NOMO-1 treated with DMSO at 0.1 percent for 48 hours (cell line): ENCODE measurements around the gene NUDT5.
"Not testable (repeated sequence)": the region's sequence is repeated elsewhere in the genome, so short reads cannot be mapped to it uniquely, and the experiment has no call there.

Experiments
- DNase-seq: peaks from one replicate; lab custom pipeline; 2025; ENCODE audit not compliant: unreplicated experiment; lab: John Stamatoyannopoulos, UW

The NUDT5 gene

GRCh38 chr10:12195603-12196506 is at the start of gene NUDT5, which contains the start of gene CDC123:
TSS of gene NUDT5 (minus strand) at chr10:12195891. CDS start at chr10:12186291, 9,600 bp downstream.
TSS of gene CDC123 (plus strand) at chr10:12196188. CDS start at chr10:12196246, 58 bp downstream.
- DNase-seq = peak; percentile 94

- peak; percentile 97 for DNase-seq
These were observed 48.4 kb upstream of the NUDT5 start for GRCh38 chr10:12243864-12244620.

GRCh38 chr10:12241810-12242529 is 46.3 kb upstream of the NUDT5 start:
- no peak for DNase-seq

- no peak for DNase-seq
These were observed 43.1 kb upstream of the NUDT5 start for GRCh38 chr10:12238821-12239220.

- peak; percentile 86 for DNase-seq
These were observed 41.9 kb upstream of the NUDT5 start for GRCh38 chr10:12237265-12238220.

- no peak for DNase-seq
These were observed 40.1 kb upstream of the NUDT5 start for GRCh38 chr10:12235796-12236195.

GRCh38 chr10:12235116-12235694 is 39.5 kb upstream of the NUDT5 start:
- DNase-seq = no peak

GRCh38 chr10:12234687-12235086 is 39.0 kb upstream of the NUDT5 start:
- not testable (repeated sequence) for DNase-seq

GRCh38 chr10:12228851-12229250 is 33.2 kb upstream of the NUDT5 start:
- DNase-seq = no peak

- not testable (repeated sequence) for DNase-seq
These were observed 30.7 kb upstream of the NUDT5 start for GRCh38 chr10:12226438-12226837.

GRCh38 chr10:12225444-12225843 is 29.8 kb upstream of the NUDT5 start:
- DNase-seq = peak; percentile 7

- DNase-seq = no peak
These were observed 25.9 kb upstream of the NUDT5 start for GRCh38 chr10:12221323-12222298.

GRCh38 chr10:12218991-12219390 is 23.3 kb upstream of the NUDT5 start:
- peak; percentile 45 for DNase-seq

GRCh38 chr10:12214763-12215218 is 19.1 kb upstream of the NUDT5 start:
- DNase-seq = peak; percentile 38

- DNase-seq = no peak
These were observed 18.4 kb upstream of the NUDT5 start for GRCh38 chr10:12214093-12214492.

GRCh38 chr10:12213621-12214020 is 17.9 kb upstream of the NUDT5 start:
- no peak for DNase-seq

- DNase-seq = no peak
These were observed 16.8 kb upstream of the NUDT5 start for GRCh38 chr10:12212454-12212853.

GRCh38 chr10:12208460-12208859 is 12.8 kb upstream of the NUDT5 start:
- no peak for DNase-seq
